Suppressor macrophage (primary cell): ENCODE data around the gene NRP1.
A peak's percentile ranks its signal among the peaks of the same experiment; 100 is the strongest.

Experiments used
- DNase-seq, 4 experiments: peaks; one replicate each; pipeline ENCODE4 v3.0.0-alpha.2; 2020 to 2022

The NRP1 gene

GRCh38 chr10:33349268-33349667 lies 14.8 kb upstream of the NRP1 start:
- DNase-seq: no peak

- peak in 2 of 4 experiments; percentile 47 to 63 for DNase-seq
These were observed 12.7 kb upstream of the NRP1 start for GRCh38 chr10:33347211-33347610.

- DNase-seq: no peak
These were observed 10.8 kb upstream of the NRP1 start for GRCh38 chr10:33345236-33345635.

GRCh38 chr10:33344676-33345075 lies 10.2 kb upstream of the NRP1 start:
- no peak for DNase-seq

DNA sequence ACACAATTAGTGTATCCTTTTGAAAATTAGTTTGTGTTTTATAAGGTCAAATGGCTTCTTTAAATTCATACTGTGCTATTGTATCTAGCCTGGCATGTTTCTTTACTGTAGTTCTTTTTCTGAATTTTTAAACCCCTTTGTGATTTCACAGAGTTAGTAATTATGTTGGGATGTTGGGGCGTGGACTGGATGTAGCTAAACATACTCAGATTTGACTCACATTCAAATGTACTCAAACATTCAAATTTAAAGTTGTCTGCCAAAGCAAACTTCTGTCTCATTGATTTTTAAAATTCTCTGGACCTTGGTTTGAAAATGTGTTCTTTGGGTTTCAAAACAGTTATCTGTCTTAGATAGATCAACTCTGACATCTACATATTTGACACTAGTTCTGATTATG lies 7.2 kb upstream of the NRP1 start:
- no peak for DNase-seq

GRCh38 chr10:33337326-33337957 lies 3.0 kb upstream of the NRP1 start:
- peak in 1 of 4 experiments; percentile 17 for DNase-seq

DNA sequence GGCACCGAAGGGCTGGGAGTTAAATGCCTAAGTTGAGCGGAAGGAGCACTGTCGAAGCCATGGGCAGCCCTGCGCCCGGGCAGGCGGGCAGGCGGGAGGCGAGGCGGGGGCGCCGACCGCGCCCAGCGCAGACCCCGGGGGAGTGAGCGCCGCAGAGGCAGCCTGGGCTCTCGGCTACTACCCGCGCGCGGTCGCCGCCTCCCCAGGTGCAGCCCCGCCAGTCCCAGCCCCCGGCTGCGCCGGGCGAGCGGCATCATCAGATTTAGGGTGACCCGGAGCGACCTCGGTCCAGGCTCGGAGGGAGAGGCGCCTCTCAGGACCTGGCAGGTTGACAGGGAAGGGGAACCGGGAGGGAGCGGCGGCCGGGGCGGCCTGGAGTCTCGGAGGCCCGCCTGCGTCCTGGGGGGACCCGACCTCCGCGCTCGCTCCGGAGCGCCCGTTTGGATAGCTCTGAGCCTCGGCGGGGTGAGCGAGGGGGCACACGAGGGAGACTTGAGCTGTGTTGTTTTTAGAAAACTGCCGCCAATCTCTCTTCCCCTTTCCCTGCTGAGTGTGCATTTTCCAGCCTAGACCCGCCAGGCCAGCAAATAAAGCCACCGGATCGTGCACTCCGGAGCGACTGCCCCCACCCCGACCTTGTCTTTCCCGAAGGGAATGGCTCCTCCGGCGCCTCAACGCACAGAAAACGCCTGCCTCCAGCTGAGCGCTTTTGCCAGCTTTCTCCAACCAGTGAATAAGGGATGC lies 2.3 kb upstream of the NRP1 start:
- peak; percentile 61 to 78 (median 74) for DNase-seq

- DNase-seq: peak; percentile 85 to 89 (median 86)
These were observed 1.5 kb upstream of the NRP1 start for GRCh38 chr10:33335801-33336581.

DNA sequence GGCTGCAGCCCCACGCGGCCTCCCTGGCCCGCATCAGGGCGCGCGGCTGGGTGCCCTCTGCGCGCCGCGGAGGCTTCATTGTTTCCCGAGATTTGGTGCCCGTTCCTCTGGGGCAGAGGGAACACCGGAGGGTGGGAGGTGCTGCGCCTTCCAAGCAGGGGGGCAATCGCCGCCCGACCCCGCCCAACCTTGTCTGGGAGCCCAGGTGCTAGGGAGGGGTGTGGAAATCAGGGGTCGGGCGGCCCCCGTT lies 1.0 kb upstream of the NRP1 start:
- peak in 2 of 4 experiments; percentile 43 to 53 for DNase-seq

DNA sequence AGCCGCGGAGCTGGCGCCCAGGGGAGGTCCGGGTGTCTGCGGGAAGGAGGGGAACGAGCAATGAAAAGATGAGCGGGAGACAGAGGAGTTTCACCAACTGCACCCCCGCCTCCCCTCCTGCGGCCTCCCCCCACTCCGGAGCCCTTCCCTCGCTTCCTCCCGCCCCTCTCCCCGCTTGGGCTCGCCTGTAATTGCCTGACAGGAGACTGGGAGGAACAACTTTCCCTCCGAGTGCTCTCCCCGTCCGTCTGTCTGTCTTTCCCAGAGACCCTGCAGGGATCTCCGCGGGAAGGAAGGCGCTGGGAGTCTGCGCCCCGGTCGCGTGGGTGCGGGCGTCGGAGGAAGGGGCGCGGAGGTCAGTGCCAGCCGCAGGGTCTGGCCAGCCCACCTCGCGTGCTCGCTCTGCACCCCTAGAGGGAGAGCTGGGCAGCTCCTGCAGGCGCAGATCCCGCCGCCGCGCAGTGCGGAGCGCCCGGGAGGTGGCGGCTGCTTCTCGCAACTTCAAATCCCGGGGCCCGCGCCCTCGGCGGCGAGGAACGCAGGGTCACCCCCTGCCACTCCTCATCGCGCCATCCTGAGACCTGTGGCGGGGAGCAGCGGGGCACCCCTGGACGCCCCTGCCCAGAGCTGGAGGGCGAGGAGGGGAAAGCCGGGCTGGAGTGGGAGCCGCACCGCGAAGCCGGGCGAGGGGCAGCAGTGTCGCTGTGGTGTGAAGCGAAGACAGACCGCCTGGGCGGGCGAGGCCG lies 511 bp upstream of the NRP1 start:
- peak; percentile 76 to 91 (median 86) for DNase-seq

GRCh38 chr10:33333260-33334101 lies 986 bp downstream of the NRP1 start:
- DNase-seq: peak; percentile 59 to 72 (median 69)

GRCh38 chr10:33332183-33333065 lies 2.0 kb downstream of the NRP1 start:
- peak in 1 of 4 experiments; percentile 29 for DNase-seq

DNA sequence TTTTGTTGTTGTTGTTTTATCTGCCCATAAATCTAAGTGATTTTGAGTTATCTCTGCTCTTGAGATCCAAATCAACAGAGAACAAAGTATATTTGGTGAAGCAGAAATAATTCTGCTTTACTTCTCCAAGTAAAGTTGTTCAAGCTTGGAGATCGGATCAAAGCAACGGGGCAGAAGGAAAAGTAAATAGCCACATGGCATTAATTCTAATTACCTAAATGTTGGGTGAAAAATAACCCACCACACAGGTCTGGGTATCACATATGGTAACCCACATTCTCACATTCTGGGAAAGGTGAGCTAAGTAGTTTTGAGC lies 3.1 kb downstream of the NRP1 start:
- no peak for DNase-seq

DNA sequence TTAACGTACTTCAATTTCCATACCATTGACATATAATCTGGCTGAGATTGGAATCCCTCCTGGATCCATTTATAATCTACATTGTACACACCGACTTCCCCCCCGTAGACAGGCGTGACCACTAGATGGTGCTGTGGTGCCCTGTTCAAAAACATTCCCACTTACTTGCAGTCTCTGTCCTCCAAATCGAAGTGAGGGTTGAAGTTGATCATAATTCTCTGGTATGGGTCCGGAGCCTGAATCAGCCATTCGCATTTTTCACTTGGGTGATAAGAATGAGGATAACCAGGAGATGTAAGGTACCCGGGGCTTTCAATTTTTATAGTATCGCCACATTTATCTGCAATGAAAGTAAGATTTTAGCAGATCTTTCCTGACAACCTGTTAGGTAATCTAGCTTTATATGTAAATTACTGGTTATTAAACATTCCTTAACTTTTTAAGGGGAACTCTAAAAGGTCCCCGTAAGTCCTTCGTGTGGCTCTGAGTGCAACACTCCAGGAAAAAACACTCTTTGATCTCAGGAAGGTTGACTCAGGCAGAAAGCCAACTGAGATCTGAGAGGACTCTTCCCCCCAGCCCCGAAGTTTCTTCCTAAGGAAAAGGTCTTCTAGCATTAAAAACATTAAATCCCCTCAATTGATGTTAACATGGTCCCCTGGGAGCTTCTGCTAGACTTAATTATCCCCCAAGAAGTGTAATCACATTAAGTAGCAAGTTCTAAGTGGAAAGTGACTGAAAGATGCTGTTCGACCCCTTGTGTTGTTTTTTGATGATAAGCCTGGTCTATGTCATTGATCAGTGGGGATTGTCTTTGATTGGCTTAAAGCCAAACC lies 3.7 kb downstream of the NRP1 start:
- DNase-seq: peak; percentile 85 to 91 (median 90)

GRCh38 chr10:33329178-33329577 lies 5.3 kb downstream of the NRP1 start:
- no peak for DNase-seq

GRCh38 chr10:33328253-33328652 lies 6.2 kb downstream of the NRP1 start:
- no peak for DNase-seq

- no peak for DNase-seq
These were observed 6.7 kb downstream of the NRP1 start for GRCh38 chr10:33327751-33328150.

GRCh38 chr10:33326933-33327332 lies 7.5 kb downstream of the NRP1 start:
- peak in 2 of 4 experiments; percentile 54 to 55 for DNase-seq

DNA sequence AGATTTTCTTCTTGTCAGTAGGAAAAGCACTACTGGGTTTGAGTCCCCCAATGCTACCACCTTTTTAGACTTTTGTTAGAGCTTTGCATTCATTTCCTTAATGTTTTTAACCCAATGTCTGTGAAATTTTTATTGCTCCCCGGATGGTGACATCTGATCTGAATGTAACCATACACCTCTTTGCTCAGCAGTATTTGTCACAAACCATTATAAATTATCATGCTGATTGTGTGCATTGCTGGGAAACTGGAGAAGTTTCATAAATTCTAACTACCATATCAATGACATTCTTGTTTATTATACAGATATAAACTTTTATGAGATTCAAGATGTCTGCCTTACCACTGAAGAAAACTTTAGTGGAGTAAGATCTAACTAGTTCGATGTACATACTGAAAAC lies 8.5 kb downstream of the NRP1 start:
- DNase-seq: no peak

DNA sequence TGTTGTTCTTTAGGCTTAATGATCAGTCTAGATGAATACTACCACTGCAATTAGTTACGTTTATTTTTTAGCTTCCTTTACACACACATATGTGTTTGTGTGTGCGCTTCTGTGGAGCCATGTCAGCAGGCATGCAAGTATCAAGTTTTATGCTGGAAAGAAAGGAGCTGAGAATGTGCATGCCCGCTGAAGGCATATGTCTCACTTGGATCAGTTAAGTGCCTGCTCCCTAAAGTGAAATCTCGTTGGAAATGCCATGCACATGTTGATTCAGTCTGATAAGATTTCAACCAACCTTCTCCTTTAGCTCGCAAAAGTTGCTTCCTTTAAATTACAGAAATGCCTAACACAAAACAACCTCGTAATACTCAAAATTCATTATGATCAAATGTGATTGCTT lies 10.7 kb downstream of the NRP1 start:
- no peak for DNase-seq
